ENCODE results near the gene RGS3.
A peak's percentile ranks its signal among the peaks of the same experiment; 100 is the strongest.
"Not testable (repeated sequence)": the region's sequence is repeated elsewhere in the genome, so short reads cannot be mapped to it uniquely, and the experiment has no call there.

RGS3 gene

DNA sequence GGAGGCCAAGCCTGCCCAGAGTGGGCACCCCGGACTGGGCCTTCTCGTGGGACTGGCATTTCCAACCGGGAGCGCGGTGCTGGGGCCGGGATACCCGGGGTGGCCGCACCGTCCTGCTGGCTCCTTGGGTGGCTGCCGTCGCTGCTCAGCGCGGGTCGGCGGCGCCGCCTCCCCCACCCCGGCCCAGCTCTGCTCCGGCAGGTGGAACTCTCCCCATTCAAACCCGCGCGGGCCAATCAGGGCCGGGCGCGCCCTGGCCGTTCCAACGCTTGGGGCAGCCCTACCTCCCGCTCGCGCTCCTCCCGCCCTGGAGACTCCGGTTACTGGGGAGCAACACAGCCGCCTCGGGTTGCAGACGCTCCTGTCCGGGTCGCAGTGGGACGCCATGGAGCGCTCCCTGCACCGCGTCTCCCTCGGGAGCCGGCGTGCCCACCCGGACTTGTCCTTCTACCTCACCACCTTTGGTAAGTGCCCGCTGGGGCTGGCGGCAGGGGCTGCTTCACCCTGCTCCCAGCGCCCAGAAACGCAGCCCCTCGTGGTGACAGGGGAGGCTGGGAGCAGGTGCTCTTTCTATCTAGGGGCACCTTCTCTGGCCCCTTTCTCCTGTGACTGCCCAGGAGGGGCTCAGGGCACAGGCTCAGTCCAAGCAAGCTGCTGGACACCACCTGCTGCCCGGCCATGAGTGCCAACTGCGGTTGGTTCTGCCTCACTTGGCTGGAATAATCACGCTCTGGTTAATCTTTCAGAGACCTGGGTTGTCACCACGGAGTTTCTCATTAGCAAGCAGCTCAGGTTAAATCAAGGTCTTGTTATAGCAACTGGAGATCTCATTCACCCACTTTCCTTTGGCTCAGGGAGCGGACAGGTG, at the start of gene RGS3:
Gene RGS3 (plus strand): TSS at position 310 of the 868 bp plus-strand sequence. CDS start 76 bp downstream, at position 386.
- peak; percentile 81 for DNase-seq

DNA sequence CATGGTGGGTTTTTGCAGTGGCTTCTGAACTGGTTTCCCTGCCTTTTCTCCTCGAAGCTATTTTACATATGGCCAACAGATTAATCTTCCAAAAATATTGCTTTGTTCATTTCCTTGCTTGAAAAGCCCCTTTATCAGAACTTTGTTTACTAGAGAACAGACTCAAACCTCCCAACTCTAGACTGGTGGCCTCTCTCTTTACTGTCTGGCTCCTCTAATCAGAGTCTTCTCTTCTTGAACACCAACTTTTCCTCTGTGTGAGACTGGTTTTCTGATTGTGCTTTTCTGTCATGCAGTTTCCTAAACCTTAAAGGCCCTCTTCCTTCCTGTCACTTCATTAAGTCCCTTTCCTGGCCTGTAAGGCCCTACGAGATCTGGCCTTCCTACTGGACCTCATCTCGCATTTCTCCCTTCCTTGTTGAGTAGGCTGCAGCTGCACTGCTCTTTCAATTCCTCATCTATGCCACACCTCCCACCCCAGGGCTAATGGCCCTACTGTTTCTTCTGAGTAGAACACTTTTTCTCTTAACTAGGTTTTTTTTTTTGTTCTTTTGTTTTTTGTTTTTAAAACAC, 47.3 kb upstream of the RGS3 start:
- DNase-seq = no peak

DNA sequence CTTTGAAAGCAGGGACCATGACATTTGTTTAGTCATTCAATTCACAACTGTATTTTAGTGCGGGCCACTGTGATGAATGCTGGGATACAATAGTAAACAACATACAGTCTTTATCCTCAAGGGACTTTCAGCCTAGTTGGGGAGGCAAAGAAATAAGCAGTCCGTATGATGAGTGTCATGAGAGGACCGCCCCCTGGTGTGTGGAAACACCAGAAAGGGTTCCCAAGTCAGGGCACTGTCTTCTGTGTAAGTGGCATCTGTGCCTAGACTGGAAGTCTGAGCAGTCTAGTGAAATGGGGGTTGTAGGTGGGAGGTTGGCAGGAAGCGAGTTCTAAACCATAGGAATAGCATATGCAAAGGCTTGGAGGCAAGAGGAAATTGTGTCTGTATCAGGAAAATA, 46.2 kb upstream of the RGS3 start:
- no peak for DNase-seq

DNA sequence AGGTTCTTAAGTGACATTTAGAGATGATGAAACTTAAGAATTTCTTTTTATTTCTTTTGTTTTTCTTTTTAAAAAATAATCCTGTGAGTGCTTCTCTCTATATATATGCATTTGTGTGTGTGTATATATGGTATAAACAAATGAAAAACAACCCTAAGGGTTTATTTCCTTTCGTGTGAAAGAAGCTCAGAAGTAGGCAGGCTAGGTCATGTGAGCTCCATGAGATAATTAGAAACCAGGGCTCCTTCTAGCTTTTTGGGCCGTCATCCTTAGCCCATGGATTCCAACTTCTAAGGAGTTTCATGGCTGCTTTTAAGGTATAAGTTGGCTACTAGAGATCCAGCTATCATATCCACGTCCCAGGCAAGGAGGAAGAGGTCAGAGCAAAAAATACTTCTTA, 41.8 kb upstream of the RGS3 start:
- DNase-seq = no peak

DNA sequence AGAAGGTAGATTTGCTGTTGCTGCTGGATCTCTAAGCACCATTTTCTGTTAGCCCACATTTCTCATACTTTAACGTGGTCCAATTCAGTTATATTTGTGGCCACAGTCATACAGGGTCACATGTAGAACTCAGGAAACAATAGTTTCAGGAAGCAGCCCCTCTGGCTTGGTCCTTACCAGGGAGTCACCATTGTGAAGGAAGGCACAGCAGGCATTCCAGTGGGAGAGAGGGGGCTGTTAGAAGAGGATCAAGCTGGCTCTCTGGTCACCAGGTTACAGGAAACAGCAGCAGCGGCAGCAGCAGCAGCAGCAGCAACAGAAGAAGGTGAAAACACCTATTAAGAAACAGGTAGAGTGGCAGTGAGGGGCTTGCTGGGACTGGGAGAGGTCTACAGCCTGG, 38.5 kb upstream of the RGS3 start:
- DNase-seq = no peak

DNA sequence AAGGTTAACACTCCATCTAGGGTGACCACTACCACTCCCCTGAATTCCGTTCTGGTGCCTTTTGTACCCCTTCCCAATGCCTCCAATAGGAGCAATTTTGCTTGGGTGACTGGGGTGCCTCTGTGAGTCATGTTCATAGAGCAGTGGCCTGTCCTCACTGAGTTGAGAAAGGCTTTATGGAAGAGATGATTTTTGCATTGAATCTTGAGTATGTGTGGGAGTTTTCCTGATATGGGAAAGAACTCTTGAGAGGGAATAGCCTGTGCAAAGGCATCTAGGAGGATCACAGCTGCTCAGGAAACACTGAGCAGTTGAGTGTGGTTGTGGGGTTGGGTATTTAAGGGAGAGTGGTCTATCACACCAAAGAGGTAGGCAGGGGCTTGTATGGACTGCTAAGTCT, 36.8 kb upstream of the RGS3 start:
- DNase-seq = no peak

DNA sequence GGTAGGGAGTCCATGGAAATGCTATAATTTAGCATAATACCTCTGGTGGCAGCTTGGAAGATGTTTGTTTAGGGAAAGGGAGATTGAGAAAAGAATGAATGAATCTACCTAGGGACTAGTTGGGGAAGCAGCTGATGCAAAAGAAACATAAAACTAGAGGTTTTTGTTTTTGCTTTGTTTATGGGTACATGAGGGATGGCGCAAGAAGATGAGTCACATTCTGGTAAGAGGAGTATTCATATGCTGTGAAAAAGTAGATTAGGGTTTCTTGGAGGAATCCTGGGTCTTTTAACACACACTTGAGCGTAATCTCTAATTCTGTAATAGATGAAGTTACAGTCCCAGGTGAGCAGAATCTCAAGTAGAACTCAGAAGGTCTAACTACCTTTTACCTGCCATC, 35.9 kb upstream of the RGS3 start:
- DNase-seq = no peak

DNA sequence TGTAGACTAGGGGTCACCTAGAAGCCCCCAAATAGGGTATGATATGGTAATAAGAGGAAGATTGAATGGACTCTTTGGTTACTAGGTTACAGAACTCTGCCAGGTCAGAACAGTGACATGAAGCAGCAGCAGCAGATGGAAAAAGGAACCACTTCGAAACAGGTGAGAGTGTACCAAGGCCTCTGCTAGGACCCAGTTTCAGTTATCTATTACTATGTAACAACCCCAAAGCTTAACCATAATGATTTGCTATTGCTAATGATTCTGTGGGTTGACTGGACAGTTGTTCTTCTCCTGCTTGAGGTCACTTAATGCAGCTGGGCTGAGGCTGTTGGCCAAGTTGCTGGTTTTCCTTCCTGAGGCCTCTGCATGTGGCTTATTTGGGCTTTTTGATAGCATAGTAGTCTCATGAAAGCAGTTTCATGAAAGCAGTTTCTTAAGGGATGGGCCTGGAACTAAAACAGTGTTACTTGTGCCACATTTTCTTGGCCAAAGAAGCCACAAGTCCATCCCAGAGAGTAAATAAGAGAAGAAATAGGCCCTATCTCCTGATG, 35.4 kb upstream of the RGS3 start:
- DNase-seq = no peak

DNA sequence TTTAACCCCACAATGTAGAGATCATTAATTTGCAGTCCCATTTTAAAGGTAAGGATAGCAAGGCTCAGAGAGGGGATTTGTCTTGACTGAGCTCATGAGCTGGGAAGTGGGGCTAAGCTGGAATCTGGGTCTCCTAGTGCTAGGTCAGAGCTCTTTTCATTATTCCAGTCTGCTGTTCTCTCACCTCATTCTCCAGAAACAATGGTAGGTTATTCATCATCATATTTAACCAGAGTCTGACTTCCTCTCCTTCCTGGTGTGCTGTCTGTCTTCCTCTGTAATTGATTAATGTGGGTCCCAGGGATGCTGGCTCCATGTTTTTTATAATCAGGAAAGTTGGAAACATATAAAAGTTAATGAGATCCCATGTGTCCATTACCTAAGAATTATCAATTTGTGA, 32.3 kb upstream of the RGS3 start:
- DNase-seq = no peak

DNA sequence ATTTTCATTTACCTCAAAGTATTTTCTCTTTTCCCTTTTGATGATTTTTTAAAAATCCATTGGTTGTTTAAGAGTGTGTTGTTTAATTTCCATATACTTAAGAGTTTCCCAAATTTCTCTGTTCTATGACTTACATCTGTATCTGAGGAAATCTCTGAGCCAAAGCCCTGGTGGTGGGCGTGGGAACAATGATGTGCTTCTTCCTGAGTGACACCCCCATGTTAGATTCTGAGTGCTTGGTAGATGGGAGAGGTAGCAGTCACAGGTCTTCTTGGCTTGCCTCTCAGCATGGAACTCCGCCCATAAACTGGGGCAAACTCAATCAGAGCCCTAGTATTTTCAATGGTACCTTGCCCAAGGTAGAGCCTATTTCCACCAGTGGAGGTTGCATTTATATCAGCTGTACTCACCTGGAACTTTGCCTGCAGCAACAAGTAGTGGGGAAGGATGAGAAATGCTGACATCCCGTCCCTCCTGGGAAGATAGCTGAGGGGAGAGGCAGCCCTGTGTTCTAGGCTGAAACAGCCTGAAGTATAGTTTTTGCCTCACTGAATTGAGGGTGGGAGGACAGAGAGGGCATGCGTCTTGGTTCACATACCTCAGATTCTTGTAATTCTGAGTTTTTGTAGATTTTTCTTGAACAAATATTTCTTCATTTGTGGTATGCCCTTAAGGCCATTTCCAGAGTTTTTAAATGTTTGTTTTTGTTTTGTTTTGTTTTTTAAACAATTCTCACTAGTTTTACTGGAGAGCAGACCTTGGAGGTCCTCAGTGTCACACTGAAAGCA, 26.6 kb upstream of the RGS3 start:
- no peak for DNase-seq

DNA sequence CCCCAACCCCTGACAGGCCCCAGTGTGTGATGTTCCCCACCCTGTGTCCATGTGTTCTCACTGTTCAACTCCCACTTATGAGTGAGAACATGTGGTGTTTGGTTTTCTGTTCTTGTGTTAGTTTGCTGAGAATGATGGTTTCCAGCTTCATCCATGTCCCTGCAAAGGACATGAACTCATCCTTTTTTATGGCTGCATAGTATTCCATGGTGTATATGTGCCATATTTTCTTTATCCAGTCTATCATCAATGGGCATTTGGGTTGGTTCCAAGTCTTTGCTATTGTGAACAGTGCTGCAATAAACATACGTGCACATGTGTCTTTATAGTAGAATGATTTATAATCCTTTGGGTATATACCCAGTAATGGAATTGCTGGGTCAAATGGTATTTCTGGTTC, 25.8 kb upstream of the RGS3 start:
- not testable (repeated sequence) for DNase-seq

DNA sequence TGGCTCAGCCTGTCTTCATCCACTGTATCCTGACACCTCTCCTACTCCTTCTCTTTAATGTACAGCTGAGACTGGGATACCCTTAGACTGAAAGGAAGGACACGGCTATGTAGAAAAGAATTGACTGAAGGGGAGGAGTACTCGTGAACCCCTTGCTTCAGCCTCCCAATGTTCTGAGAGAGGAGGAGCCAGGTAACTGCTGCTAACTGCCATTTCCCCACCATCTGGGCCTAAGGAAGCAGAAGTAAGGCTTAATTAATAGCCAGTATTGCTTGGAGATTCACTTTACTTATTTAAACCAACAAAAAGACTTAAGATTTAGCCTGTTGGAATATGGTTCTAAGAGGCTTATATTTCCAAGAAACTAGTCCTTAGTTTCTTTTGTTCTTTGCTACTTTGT, 18.8 kb upstream of the RGS3 start:
- DNase-seq = no peak

DNA sequence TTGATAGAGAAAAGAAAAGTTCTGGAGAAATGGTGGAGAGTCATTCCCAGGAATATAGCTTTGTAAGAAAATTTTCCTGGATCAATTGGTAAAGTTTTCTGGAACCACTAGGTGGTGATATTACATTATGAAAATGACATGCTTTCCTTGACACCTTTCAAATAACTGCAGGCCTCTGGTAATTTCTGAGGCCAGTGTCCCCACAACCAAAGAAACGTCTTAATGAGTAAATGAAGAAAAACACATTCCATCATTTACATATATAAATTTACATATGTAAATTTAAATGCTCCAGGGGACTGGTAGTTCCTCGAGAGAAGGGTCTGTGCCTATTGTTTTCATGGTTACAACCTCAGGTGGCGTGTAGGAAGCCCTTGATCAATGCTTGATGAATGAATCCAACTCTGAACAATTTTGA, 17.2 kb upstream of the RGS3 start:
- peak; percentile 51 for DNase-seq

DNA sequence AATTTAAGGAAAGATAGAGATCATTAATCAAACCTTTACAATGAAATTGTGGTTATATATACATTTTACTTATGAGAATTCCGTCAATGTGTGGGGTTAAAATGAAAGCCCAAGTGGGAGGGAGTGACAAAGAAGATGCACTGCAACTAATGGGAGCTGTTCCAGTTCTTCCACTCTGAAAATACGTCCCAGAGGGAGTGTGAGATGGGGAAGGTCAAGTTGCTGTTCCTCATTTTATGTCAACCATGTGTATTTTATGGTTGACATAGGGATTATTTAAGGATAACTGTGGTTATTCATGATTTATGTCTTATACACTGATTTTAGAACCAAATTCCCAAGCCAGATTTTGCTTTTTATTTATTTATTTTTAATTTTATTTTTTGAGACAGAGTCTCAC, 14.2 kb upstream of the RGS3 start:
- no peak for DNase-seq

DNA sequence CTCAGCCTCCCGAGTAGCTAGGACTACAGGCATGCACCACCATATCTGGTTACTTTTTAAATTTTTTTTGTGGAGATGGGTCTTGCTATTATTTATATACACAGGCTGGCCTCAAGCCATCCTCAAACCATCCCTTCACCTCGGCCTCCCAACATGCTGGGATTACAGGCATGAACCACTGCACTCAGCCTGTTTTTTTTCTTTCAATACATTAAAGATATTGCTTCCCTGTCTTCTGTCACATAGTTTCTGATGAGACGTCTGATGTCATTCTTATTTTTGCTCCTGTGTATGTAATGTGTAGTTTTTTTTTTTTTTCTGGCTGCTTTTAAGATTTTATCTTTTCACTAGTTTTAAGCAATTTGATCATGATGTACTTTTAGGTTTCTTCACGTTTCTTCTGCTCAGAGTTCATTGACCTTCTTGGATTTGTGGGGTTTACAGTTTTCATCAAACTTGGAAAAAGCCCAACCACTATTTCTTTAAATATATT, 11.4 kb upstream of the RGS3 start:
- no peak for DNase-seq

DNA sequence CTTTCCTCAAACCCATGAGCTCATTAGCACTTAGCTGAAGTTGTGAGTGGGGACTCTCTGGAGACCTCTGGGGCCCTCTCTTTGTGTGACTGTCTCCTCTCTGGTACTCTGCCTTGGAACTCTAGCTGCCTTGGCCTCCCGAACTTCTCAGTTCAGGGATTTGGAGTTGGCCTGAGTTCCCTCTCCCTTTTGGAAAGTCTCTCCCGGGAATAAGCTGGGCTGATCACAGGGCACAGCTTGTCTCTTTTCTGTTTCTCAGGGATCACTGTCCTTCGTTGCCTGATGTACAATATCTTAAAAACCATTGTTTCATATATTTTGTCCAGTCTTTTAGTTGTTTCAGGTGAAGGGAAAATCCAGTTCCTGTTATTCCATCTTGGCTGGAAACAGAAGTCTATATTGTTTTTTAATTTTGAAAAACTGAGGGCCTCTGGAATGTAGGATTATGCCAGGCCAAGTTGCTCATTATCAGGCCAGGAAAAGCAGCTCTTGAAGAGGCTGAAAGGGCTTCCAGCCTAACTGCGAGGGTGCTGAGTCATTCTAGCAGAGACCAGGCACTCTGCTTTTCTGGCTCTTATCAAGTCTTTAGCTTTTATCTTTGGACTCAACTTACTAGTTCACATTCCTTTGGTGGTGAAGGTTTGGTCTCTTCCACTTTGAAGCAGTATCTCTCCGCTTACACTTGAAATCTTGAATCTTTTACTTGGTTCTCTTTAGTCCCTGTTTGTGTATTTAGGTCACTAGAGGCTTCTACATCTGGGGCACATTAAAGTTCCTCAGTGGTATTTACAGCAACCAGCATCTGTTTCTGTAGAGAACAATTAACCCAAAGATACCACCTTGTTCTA, 8.4 kb upstream of the RGS3 start:
- DNase-seq = no peak

DNA sequence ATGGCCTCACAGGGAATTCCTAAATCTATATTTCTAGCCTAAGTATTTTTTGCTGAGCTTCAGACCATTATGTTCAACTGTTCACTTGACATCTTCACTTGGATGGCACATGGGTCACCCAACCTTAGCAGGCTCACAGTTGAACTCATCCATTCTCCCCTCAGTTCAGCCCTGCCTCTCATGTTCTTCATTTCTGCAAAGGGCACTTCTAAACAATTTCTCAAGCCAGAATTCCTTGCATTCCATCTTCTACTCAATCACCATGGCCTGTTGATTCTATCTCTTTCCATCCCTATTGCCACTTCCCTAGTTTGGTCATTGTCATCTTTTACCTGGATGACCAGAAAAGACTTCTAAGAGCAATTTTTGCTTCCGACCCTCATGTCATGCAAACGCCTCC, 7.3 kb upstream of the RGS3 start:
- no peak for DNase-seq

DNA sequence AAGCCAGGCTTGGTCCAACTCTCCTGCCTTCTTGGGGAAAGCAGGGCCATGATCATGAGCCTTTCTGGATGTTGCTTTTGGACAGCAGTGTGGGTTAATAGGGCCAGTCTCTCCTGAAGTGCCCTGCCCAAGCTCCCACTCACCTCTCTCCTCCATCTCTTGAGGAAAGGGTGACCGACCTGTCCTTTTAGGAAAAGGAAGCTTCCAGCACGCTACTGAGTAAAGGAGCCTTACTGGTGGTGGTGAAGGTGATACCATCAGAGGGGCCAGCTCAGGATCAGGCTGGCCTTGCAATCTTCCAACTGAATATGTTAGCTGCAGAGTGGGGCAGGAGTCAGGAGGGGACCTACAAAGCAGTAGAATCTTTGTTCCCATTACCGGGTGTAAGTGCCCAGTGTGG, 2.2 kb upstream of the RGS3 start:
- no peak for DNase-seq

DNA sequence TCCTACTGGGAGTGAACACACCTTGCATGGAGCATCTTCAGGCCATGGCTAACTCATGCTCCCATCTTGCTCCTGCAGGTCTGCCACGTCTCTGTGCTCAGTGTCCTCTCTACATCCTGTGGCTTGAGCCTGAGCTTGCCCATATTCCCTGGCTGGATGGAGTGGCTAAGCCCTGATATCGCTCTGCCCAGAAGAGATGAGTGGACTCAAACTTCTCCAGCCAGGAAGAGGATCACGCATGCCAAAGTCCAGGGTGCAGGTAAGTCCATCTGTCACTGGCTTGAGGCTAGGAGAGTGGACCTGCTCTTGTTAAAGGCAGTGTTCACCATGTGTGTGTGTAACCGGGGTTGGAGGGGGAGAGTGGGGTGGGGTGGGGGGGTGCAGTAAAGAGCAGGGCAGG, 1.6 kb upstream of the RGS3 start:
- no peak for DNase-seq

DNA sequence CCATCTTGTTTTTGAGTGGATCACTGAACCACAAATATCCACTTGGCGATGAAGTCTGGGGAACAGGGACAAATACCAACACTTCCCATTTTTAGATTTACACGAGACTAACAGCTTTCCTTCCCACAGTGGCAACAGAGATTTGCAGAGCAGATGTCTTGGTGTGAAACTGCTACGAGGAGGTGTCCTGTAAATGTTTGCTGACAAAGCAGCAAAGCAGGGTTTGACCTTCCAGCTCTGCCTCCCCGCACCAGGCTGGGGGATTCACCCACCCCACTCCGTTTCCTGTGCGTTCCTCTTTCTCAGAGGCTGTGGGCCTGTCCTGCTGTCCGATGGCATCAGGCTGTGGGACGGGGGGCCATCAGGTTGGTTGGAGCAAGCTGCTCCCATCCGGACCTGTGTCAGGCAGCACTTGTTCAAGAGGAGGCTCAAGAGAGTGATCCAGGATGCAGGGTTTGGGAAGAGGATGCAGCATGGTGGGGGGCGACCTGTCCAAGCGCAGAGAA, 693 bp upstream of the RGS3 start:
- no peak for DNase-seq

DNA sequence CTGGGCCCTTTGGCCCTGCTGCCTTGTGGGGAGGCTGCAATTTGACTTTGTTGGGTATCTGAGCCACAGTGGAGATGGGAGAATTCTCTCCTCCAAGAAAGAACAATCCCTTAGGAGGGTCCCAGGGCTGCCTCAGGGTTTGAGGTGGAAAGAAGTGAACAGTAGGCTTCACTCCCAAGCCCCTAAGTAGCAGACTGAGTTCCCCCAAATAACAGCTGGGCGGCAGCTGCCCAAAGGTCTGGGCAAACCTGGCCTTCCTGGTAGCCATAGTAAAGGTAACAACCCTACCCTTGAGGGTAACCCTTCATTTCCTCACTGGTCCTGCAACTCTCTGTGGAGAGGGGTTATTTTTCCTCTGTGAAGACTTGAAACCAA, 746 bp downstream of the RGS3 start:
- no peak for DNase-seq

DNA sequence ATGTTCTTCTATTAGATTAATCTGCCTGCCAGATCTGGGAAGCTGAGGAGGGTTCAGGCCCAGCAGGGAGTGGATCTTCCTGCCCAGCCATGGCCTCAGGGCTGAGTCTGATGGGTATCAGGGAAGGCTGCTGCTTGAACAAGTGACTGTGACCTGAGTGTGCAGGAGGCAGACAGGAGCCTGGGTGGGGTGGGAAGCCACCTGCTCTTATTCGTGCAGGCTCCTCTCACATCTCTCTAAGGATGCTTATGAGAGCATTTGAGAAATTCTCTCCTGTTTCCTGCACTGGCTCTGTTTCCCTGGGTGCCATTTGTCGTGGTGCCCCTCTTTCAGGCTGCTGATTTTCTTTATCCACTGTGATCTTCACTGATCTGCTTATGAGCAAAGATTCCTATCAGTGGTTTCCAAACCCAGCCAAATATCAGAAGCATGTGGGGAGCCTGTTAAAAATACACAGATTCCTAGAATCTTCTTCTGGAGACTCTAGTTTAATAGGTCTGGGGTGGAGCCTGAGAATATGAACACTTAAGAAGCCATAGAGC, 2.1 kb downstream of the RGS3 start:
- DNase-seq = peak; percentile 43
